Spleen (tissue), 7 donors: ENCODE data around the gene TEX52.

ENCODE experiments used
- POLR2AphosphoS5 ChIP-seq, 3 donors: sonication (generic); formaldehyde crosslinking; IDR thresholded peaks; one replicate each; pipeline ENCODE4 v1.5.1; 2017; ENCODE audit warnings: antibody characterized with exemption in 3 of 3
- TF ChIP-seq, protein P1 (sequence below), 11 experiments: fragments of 200-600 bp in 7 of 11; fragments of 450-650 bp in 4 of 11; sonication (generic) in 4 of 11; IDR thresholded peaks in 8 of 11; conservative IDR thresholded peaks in 3 of 11; 1 replicate in 7 of 11; 2 replicates in 4 of 11; pipeline versions ENCODE4 v1.4.0 to v1.8.0; 2016 to 2021; ENCODE audit warnings: antibody characterized with exemption in 11 of 11, inconsistent platforms in 4 of 11, mild to moderate bottlenecking in 1 of 11
- donor health status: DM: no; HTN: no; CAD: no; lungs with moderate emphysema.
- donor health status: DM: no; HTN: no; CAD: no.
- donor health status: DM: no; HTN: no; CAD: no.

DNA sequence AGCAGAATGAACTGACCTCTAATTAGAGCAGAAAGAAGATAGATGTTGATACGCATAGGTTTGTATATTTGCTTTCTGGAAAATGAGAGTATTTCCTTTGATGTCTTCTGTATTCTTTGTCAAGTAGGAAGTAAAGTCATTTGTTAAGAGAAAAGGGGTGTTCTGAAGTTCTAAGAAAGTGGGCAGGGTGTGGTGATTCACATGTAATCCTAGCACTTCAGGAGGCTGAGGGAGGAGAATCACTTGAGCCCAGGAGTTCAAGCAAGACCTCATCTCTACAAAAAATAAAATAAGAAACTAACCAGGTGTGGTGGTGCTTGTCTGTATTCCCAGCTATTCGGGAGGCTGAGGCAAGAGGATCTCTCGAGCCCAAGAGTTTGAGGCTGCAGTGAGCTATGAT, 23.0 kb upstream of the TEX52 start:
- TF ChIP-seq, protein P1, sequence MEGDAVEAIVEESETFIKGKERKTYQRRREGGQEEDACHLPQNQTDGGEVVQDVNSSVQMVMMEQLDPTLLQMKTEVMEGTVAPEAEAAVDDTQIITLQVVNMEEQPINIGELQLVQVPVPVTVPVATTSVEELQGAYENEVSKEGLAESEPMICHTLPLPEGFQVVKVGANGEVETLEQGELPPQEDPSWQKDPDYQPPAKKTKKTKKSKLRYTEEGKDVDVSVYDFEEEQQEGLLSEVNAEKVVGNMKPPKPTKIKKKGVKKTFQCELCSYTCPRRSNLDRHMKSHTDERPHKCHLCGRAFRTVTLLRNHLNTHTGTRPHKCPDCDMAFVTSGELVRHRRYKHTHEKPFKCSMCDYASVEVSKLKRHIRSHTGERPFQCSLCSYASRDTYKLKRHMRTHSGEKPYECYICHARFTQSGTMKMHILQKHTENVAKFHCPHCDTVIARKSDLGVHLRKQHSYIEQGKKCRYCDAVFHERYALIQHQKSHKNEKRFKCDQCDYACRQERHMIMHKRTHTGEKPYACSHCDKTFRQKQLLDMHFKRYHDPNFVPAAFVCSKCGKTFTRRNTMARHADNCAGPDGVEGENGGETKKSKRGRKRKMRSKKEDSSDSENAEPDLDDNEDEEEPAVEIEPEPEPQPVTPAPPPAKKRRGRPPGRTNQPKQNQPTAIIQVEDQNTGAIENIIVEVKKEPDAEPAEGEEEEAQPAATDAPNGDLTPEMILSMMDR (IDR thresholded peaks at IDR 0.05 in 8 of 11, conservative IDR thresholded peaks at IDR 0.05 in 3 of 11): no peak
- no peak for TF ChIP-seq POLR2AphosphoS5 (IDR thresholded peaks at IDR 0.05)
